ENCODE data around the gene IL23A. TPM values are rescaled to one million over a fixed set of nuclear protein-coding genes. Genes with fewer than 3 reads are reported as not detected.

IL23A gene
- total and polyA plus RNA-seq, 2 donors from 2014 or later: 0.88 TPM; not detected in 1

GRCh38 chr12:56297400-56297799, 41.3 kb upstream of the IL23A start:
- TF ChIP-seq, protein P1, sequence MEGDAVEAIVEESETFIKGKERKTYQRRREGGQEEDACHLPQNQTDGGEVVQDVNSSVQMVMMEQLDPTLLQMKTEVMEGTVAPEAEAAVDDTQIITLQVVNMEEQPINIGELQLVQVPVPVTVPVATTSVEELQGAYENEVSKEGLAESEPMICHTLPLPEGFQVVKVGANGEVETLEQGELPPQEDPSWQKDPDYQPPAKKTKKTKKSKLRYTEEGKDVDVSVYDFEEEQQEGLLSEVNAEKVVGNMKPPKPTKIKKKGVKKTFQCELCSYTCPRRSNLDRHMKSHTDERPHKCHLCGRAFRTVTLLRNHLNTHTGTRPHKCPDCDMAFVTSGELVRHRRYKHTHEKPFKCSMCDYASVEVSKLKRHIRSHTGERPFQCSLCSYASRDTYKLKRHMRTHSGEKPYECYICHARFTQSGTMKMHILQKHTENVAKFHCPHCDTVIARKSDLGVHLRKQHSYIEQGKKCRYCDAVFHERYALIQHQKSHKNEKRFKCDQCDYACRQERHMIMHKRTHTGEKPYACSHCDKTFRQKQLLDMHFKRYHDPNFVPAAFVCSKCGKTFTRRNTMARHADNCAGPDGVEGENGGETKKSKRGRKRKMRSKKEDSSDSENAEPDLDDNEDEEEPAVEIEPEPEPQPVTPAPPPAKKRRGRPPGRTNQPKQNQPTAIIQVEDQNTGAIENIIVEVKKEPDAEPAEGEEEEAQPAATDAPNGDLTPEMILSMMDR (IDR thresholded peaks at IDR 0.05; ENCODE audit: borderline replicate concordance, extremely low read depth, insufficient read depth): no peak
- no peak overlapping the region for H3K9ac ChIP-seq (ENCODE audit: low read length in 3 of 3)
- no peaks in the 10 kb centered on the region for H3K27me3 ChIP-seq (ENCODE audit: control insufficient read depth, insufficient read depth, low read length)
- H3K4me1 ChIP-seq (ENCODE audit: control insufficient read depth in 2 of 3, insufficient read depth in 2 of 3, low read depth in 1 of 3, low read length in 3 of 3): peaks cover 0 to 40% (median 19%) of the 10 kb centered on the region in 3 donors
- H3K36me3 ChIP-seq (ENCODE audit: control insufficient read depth in 2 of 3, insufficient read depth in 3 of 3, low read length in 3 of 3): peaks cover 0 to 4% (median 2%) of the 10 kb centered on the region in 3 donors
- no peaks in the 10 kb centered on the region for H3K9me3 ChIP-seq (ENCODE audit: control insufficient read depth in 2 of 3, insufficient read depth in 1 of 3, low read length in 3 of 3)
- FAIRE-seq: no peak
- DNase-seq: no peak
- H3K27ac ChIP-seq (ENCODE audit: low read depth in 2 of 2, low read length in 2 of 2): no peak overlapping the region
- intact Hi-C loops (cut with DNase I): no loop called here
- no peak overlapping the region for H3K4me3 ChIP-seq (ENCODE audit: low read length in 3 of 3)

DNA sequence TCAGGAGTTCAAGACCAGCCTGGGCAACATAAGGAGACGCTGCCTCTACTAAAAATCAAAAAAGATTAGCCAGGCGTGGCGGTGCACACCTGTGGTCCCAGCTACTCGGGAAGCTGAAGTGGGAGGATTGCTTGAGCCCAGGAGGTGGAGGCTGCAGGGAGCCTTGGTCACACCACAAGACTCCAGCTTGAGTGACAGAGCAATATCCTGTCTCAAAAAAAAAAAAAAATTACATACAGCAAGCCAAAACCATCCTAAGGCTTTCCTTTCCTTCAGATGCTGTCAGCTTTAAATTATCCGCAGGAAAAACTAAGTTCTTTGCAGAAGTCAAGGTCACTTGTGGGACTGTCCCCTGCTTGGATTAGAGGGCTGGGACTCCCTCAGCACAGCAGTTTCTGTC, 39.9 kb upstream of the IL23A start:
- no peaks in the 10 kb centered on the region for H3K27me3 ChIP-seq (ENCODE audit: control insufficient read depth, insufficient read depth, low read length)
- FAIRE-seq (no peak), DNase-seq (no peak)
- intact Hi-C loops (cut with DNase I): no loop called here
- H3K4me3 ChIP-seq (ENCODE audit: low read length in 3 of 3): peak overlapping the region; percentile 81 to 95 (median 93)
- H3K9ac ChIP-seq (ENCODE audit: low read length in 3 of 3): peak overlapping the region in 2 of 3 donors; percentile 4 to 92
- no peaks in the 10 kb centered on the region for H3K9me3 ChIP-seq (ENCODE audit: control insufficient read depth in 2 of 3, insufficient read depth in 1 of 3, low read length in 3 of 3)
- H3K4me1 ChIP-seq (ENCODE audit: control insufficient read depth in 2 of 3, insufficient read depth in 2 of 3, low read depth in 1 of 3, low read length in 3 of 3): peaks cover 0 to 39% (median 19%) of the 10 kb centered on the region in 3 donors
- H3K36me3 ChIP-seq (ENCODE audit: control insufficient read depth in 2 of 3, insufficient read depth in 3 of 3, low read length in 3 of 3): peaks cover 0 to 4% (median under 1%) of the 10 kb centered on the region in 3 donors
- no peak overlapping the region for H3K27ac ChIP-seq (ENCODE audit: low read depth in 2 of 2, low read length in 2 of 2)
- TF ChIP-seq, protein P1 (IDR thresholded peaks at IDR 0.05; ENCODE audit: borderline replicate concordance, extremely low read depth, insufficient read depth): no peak

- FAIRE-seq: no peak
- TF ChIP-seq, protein P1 (IDR thresholded peaks at IDR 0.05; ENCODE audit: borderline replicate concordance, extremely low read depth, insufficient read depth): no peak
- intact Hi-C loops (cut with DNase I): no loop called here
- H3K27me3 ChIP-seq (ENCODE audit: control insufficient read depth, insufficient read depth, low read length): no peaks in the 10 kb centered on the region
- H3K27ac ChIP-seq (ENCODE audit: low read depth in 2 of 2, low read length in 2 of 2): peak overlapping the region; percentile 74 to 89
- H3K36me3 ChIP-seq (ENCODE audit: control insufficient read depth in 2 of 3, insufficient read depth in 3 of 3, low read length in 3 of 3): peaks cover 0 to 4% (median 2%) of the 10 kb centered on the region in 3 donors
- peaks cover 0 to 37% (median 19%) of the 10 kb centered on the region in 3 donors for H3K4me1 ChIP-seq (ENCODE audit: control insufficient read depth in 2 of 3, insufficient read depth in 2 of 3, low read depth in 1 of 3, low read length in 3 of 3)
- H3K9ac ChIP-seq (ENCODE audit: low read length in 3 of 3): peak overlapping the region; percentile 4 to 92 (median 57)
- peak overlapping the region; percentile 81 to 95 (median 93) for H3K4me3 ChIP-seq (ENCODE audit: low read length in 3 of 3)
- H3K9me3 ChIP-seq (ENCODE audit: control insufficient read depth in 2 of 3, insufficient read depth in 1 of 3, low read length in 3 of 3): no peaks in the 10 kb centered on the region
- no peak for DNase-seq
Observed at GRCh38 chr12:56299308-56299852, 39.3 kb upstream of the IL23A start.

Data from kidney (tissue), 14 donors.